Measurements from ENCODE around the gene ARHGAP10.

The ARHGAP10 gene

GRCh38 chr4:147779451-147779850 is 47.6 kb downstream of the ARHGAP10 start:
- Mint-ChIP-seq H3K27ac (no peak overlapping the region), H3K9me3 (no peaks in the 10 kb centered on the region), H3K4me1 (peaks cover 61% of the 10 kb centered on the region), H3K27me3 (ENCODE audit: low read depth, poor library complexity) (no peaks in the 10 kb centered on the region), H3K36me3 (ENCODE audit: low read depth) (no peaks in the 10 kb centered on the region), H3K4me3 (no peak overlapping the region)
- TF ChIP-seq CTCF (IDR thresholded peaks at IDR 0.05), result no peak
- DNase-seq, result no peak

- H3K9me3 Mint-ChIP-seq, result no peaks in the 10 kb centered on the region
- no peak overlapping the region for H3K4me3 Mint-ChIP-seq
- peak overlapping the region; percentile 62 for H3K27ac Mint-ChIP-seq
- no peak for DNase-seq
- no peaks in the 10 kb centered on the region for H3K36me3 Mint-ChIP-seq (ENCODE audit: low read depth)
- TF ChIP-seq CTCF (IDR thresholded peaks at IDR 0.05), result no peak
- peaks cover 57% of the 10 kb centered on the region for H3K4me1 Mint-ChIP-seq
- H3K27me3 Mint-ChIP-seq (ENCODE audit: low read depth, poor library complexity), result no peaks in the 10 kb centered on the region
Measured at GRCh38 chr4:147780137-147780777, 48.4 kb downstream of the ARHGAP10 start.

GRCh38 chr4:147782087-147782781 is 50.3 kb downstream of the ARHGAP10 start:
- no peaks in the 10 kb centered on the region for H3K9me3 Mint-ChIP-seq
- no peaks in the 10 kb centered on the region for H3K27me3 Mint-ChIP-seq (ENCODE audit: low read depth, poor library complexity)
- H3K27ac Mint-ChIP-seq, result peak overlapping the region; percentile 19
- H3K4me3 Mint-ChIP-seq, result no peak overlapping the region
- no peak for TF ChIP-seq CTCF (IDR thresholded peaks at IDR 0.05)
- peaks cover 58% of the 10 kb centered on the region for H3K4me1 Mint-ChIP-seq
- no peak for DNase-seq
- H3K36me3 Mint-ChIP-seq (ENCODE audit: low read depth), result no peaks in the 10 kb centered on the region

DNA sequence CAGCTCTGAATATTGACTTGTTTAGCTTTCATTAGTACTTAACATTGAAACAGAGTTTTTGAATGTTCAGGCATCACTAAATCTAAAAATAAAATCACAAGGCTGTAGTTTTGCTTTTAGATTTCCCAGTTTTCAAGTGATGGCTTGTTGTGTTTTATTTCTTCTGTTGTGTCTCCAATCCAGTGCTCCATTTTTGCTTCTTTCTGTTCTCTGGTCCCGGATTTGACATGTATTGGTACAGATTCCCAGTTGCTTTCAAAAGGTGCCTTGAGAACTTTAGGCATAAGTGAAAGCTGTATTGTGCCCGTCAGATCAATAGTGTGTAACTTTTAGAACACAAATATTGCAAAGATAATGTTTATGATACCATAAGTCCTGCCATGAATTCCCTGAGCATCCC is 53.2 kb downstream of the ARHGAP10 start:
- Mint-ChIP-seq H3K36me3 (ENCODE audit: low read depth) (no peaks in the 10 kb centered on the region), H3K9me3 (no peaks in the 10 kb centered on the region), H3K27me3 (ENCODE audit: low read depth, poor library complexity) (peaks cover 3% of the 10 kb centered on the region), H3K27ac (peak overlapping the region; percentile 65), H3K4me1 (peaks cover 61% of the 10 kb centered on the region), H3K4me3 (no peak overlapping the region)
- TF ChIP-seq CTCF (IDR thresholded peaks at IDR 0.05), result no peak
- DNase-seq, result no peak

DNA sequence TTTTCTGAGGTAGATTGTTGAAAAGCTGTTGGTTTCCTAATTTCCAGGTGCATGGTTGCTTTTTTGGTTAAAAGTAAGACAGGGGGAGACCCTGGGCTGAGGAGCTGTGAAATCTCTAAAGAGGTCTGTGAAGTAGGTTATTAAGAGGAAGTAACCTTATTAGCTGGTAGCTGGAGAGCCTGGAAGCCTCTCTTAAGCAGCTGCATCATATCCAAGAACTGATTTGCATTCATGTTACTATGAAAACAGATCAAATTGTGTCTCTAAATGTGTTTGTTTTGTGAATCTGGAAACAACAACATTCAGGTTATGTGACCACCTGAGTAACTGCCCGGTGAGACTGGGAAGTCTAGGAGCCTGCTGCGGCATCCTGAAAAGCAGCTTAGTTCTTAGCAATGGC is 54.1 kb downstream of the ARHGAP10 start:
- Mint-ChIP-seq H3K27ac (peak overlapping the region; percentile 87), H3K9me3 (no peaks in the 10 kb centered on the region), H3K4me1 (peaks cover 52% of the 10 kb centered on the region), H3K27me3 (ENCODE audit: low read depth, poor library complexity) (peaks cover 3% of the 10 kb centered on the region), H3K4me3 (no peak overlapping the region), H3K36me3 (ENCODE audit: low read depth) (no peaks in the 10 kb centered on the region)
- TF ChIP-seq CTCF (IDR thresholded peaks at IDR 0.05), result no peak
- no peak for DNase-seq

DNA sequence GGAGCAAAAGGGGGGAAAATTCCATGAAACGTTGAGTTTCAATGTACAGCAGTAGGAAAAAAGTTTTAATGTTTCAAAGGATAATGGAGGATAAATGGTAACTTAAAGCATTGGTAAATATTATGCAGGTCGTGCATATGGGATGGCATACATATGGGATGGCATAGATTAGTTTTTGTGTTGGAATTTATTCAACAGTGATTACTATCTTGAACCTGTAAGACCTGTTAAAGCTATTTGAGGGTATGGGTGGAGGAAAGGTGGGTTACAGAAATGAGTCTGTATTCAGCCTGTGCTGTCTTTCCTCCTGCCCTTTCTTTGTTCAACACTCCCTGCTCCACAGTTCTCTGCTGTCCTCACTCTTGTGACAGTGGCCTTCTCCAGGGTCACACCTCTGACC is 54.6 kb downstream of the ARHGAP10 start:
- peaks cover 52% of the 10 kb centered on the region for H3K4me1 Mint-ChIP-seq
- no peak for DNase-seq
- H3K4me3 Mint-ChIP-seq, result no peak overlapping the region
- H3K36me3 Mint-ChIP-seq (ENCODE audit: low read depth), result no peaks in the 10 kb centered on the region
- H3K9me3 Mint-ChIP-seq, result no peaks in the 10 kb centered on the region
- H3K27me3 Mint-ChIP-seq (ENCODE audit: low read depth, poor library complexity), result peaks cover 3% of the 10 kb centered on the region
- H3K27ac Mint-ChIP-seq, result peak overlapping the region; percentile 87
- no peak for TF ChIP-seq CTCF (IDR thresholded peaks at IDR 0.05)

All from nephron progenitor cell (in vitro differentiated cells).